H9 (cell line): Measurements from ENCODE around the gene SS18. TPM values are rescaled to one million over a fixed set of nuclear protein-coding genes. Genes with fewer than 3 reads are reported as not detected.

ENCODE experiments used
- DNase-seq: peaks from one replicate; pipeline ENCODE4 v3.0.0-alpha.2; 2017
- H2AFZ ChIP-seq: one replicate; pipeline ENCODE4 v1.6.1; 2013; ENCODE audit warnings: mild to moderate bottlenecking, low read length, control low read depth, moderate library complexity
- H2AK5ac ChIP-seq: 2 replicates; pipeline ENCODE4 v1.6.1; 2013; ENCODE audit warnings: low read length, control low read depth, mixed read lengths; ENCODE audit not compliant: insufficient read length
- H2BK120ac ChIP-seq: one replicate; pipeline ENCODE4 v1.6.1; 2013; ENCODE audit warnings: low read depth, mild to moderate bottlenecking, low read length, control low read depth, inconsistent platforms; ENCODE audit not compliant: poor library complexity, severe bottlenecking
- H2BK12ac ChIP-seq: 2 replicates; pipeline ENCODE4 v1.6.1; 2013; ENCODE audit warnings: low read length, control low read depth, mixed read lengths, low read depth; ENCODE audit not compliant: insufficient read length
- H2BK15ac ChIP-seq: 2 replicates; pipeline ENCODE4 v1.6.1; 2013; ENCODE audit warnings: low read depth, low read length, control low read depth
- H2BK20ac ChIP-seq: one replicate; pipeline ENCODE4 v1.6.1; 2013; ENCODE audit warnings: low read depth, mild to moderate bottlenecking, low read length, control low read depth, inconsistent platforms; ENCODE audit not compliant: poor library complexity, severe bottlenecking
- H2BK5ac ChIP-seq: 2 replicates; pipeline ENCODE4 v1.6.1; 2013; ENCODE audit warnings: low read length, control low read depth, mixed read lengths; ENCODE audit not compliant: insufficient read length
- H3K14ac ChIP-seq: 2 replicates; pipeline ENCODE4 v1.6.1; 2013; ENCODE audit warnings: low read length, control low read depth; ENCODE audit not compliant: insufficient read depth
- H3K18ac ChIP-seq: 2 replicates; pipeline ENCODE4 v1.6.1; 2013; ENCODE audit warnings: low read depth, mild to moderate bottlenecking, mixed read lengths, low read length, control low read depth; ENCODE audit not compliant: insufficient read length
- H3K23ac ChIP-seq: 2 replicates; pipeline ENCODE4 v1.6.1; 2013; ENCODE audit warnings: low read length, control low read depth, mixed read lengths, low read depth; ENCODE audit not compliant: insufficient read length
- H3K23me2 ChIP-seq: 2 replicates; pipeline ENCODE4 v1.6.1; 2013; ENCODE audit warnings: low read depth, mild to moderate bottlenecking, mixed read lengths, low read length, control low read depth; ENCODE audit not compliant: insufficient read length, poor library complexity, severe bottlenecking
- H3K27ac ChIP-seq: 2 replicates; pipeline ENCODE4 v1.5.1; 2013; ENCODE audit warnings: low read length, control low read depth, mixed read lengths, low read depth; ENCODE audit not compliant: insufficient read length
- H3K27me3 ChIP-seq: 2 replicates; pipeline ENCODE4 v1.6.1; 2013; ENCODE audit warnings: low read length, control low read depth, inconsistent platforms; ENCODE audit not compliant: insufficient read depth
- H3K4ac ChIP-seq: 2 replicates; pipeline ENCODE4 v1.6.1; 2013; ENCODE audit warnings: low read depth, mild to moderate bottlenecking, control low read depth, inconsistent platforms, low read length, moderate library complexity
- H3K4me1 ChIP-seq: 2 replicates; pipeline ENCODE4 v1.6.1; 2013; ENCODE audit warnings: low read length, control low read depth, inconsistent platforms; ENCODE audit not compliant: insufficient read depth
- H3K4me2 ChIP-seq: 2 replicates; pipeline ENCODE4 v1.6.1; 2013; ENCODE audit warnings: low read length, control low read depth, mixed read lengths; ENCODE audit not compliant: insufficient read length, insufficient read depth
- H3K56ac ChIP-seq: 2 replicates; pipeline ENCODE4 v1.6.1; 2013; ENCODE audit warnings: low read depth, mild to moderate bottlenecking, mixed read lengths, low read length, control low read depth; ENCODE audit not compliant: insufficient read length
- H3K79me1 ChIP-seq: 2 replicates; pipeline ENCODE4 v1.6.1; 2013; ENCODE audit warnings: low read depth, mild to moderate bottlenecking, moderate library complexity, low read length, control low read depth, inconsistent platforms; ENCODE audit not compliant: insufficient read depth, poor library complexity, severe bottlenecking
- H3K79me2 ChIP-seq: 2 replicates; pipeline ENCODE4 v1.6.1; 2013; ENCODE audit warnings: low read length, control low read depth, inconsistent platforms; ENCODE audit not compliant: insufficient read depth
- H3K9ac ChIP-seq: 2 replicates; pipeline ENCODE4 v1.6.1; 2013; ENCODE audit warnings: low read length, control low read depth, mixed read lengths; ENCODE audit not compliant: insufficient read length; ENCODE audit errors: extremely low read depth
- H3K9me3 ChIP-seq: one replicate; pipeline ENCODE4 v1.6.1; 2013; ENCODE audit warnings: low read depth, low read length, inconsistent platforms; ENCODE audit not compliant: control insufficient read depth
- H3T11ph ChIP-seq: one replicate; pipeline ENCODE4 v1.6.1; 2013; ENCODE audit warnings: mild to moderate bottlenecking, low read length, control low read depth, inconsistent platforms
- H4K20me1 ChIP-seq: one replicate; pipeline ENCODE4 v1.6.1; 2013; ENCODE audit not compliant: control insufficient read depth, insufficient read length, insufficient read depth
- H4K5ac ChIP-seq: 2 replicates; pipeline ENCODE4 v1.6.1; 2013; ENCODE audit warnings: low read depth, mild to moderate bottlenecking, mixed read lengths, low read length, control low read depth; ENCODE audit not compliant: insufficient read length
- H4K8ac ChIP-seq: replicated peaks from 2 replicates; pipeline ENCODE4 v1.6.1; 2013; ENCODE audit warnings: low read length, control low read depth, mixed read lengths, low read depth; ENCODE audit not compliant: insufficient read length
- H4K91ac ChIP-seq: 2 replicates; pipeline ENCODE4 v1.6.1; 2013; ENCODE audit warnings: low read depth, mild to moderate bottlenecking, moderate library complexity, mixed read lengths, low read length, control low read depth; ENCODE audit not compliant: insufficient read length
- H3K27ac Mint-ChIP-seq, 3 experiments: 2 replicates in 2 of 3; 3 replicates in 1 of 3; pipeline ENCODE4 v1.8.0; 2020 to 2021; ENCODE audit warnings: mixed read lengths in 3 of 3, mild to moderate bottlenecking in 1 of 3, moderate library complexity in 1 of 3
- H3K27me3 Mint-ChIP-seq: 2 replicates; pipeline ENCODE4 v1.8.0; 2021; ENCODE audit warnings: low read depth, mild to moderate bottlenecking, moderate library complexity, mixed read lengths
- H3K36me3 Mint-ChIP-seq, 3 experiments: 2 replicates in 2 of 3; 3 replicates in 1 of 3; pipeline ENCODE4 v1.8.0; 2020 to 2021; ENCODE audit warnings: low read depth in 3 of 3, mixed read lengths in 3 of 3; ENCODE audit not compliant: insufficient read depth in 1 of 3
- H3K4me1 Mint-ChIP-seq, 2 experiments: 2 replicates each; pipeline ENCODE4 v1.8.0; 2020; ENCODE audit warnings: mixed read lengths in 2 of 2
- H3K4me3 Mint-ChIP-seq, 2 experiments: 2 replicates in 1 of 2; 3 replicates in 1 of 2; pipeline ENCODE4 v1.8.0; 2020 to 2021; ENCODE audit warnings: mild to moderate bottlenecking in 2 of 2, mixed read lengths in 2 of 2, moderate library complexity in 1 of 2
- H3K9me3 Mint-ChIP-seq, 2 experiments: 2 replicates in 1 of 2; 3 replicates in 1 of 2; pipeline ENCODE4 v1.8.0; 2020; ENCODE audit warnings: mild to moderate bottlenecking in 2 of 2, mixed read lengths in 2 of 2, moderate library complexity in 1 of 2
- WGBS: extraction: QIAGEN DNeasy Blood & Tissue Kit; methylation state at CpG from one replicate; pipeline ENCODE4 v1.1.7; 2013; ENCODE audit warnings: missing lambda C conversion rate, low lambda C conversion rate, mixed read lengths; ENCODE audit not compliant: insufficient read length; ENCODE audit errors: extremely low coverage; 5-methylcytosine and 5-hydroxymethylcytosine counted together
- total RNA-seq: library from RNA; stranded (reverse); gene quantifications from 2 replicates; pipeline ENCODE4 v1.2.1, GENCODE V29; 2021
- TF ChIP-seq, protein P1 (sequence below): fragments of 200-600 bp; sonication (generic); conservative IDR thresholded peaks from 3 replicates; pipeline ENCODE4 v1.8.0; 2021; ENCODE audit warnings: antibody characterized with exemption, mild to moderate bottlenecking

The SS18 gene
- total RNA-seq, 1 experiment from 2014 or later: 87.9 TPM

DNA sequence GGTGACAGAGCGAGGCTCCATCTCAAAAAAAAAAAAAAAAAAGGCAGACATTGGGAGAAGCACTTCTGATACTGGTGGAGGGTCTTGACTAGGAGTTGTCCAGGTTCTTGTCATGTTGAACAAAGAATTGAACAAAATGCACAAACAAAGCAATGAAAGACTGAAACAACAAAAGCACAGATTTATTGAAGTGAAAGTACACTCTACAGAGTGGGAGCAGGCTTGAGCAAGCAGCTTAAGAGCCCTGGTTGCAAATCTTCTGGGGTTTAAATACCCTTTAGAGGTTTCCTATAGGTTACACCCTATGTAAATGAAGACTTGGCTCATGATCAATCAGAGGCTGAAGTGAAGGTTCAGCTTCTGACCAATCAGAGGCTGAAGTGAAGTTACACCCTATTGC is 6.4 kb upstream of the SS18 start:
- no peak overlapping the region for H2BK20ac ChIP-seq
- H3K79me1 ChIP-seq: no peaks in the 10 kb centered on the region
- H2AK5ac ChIP-seq: no peak overlapping the region
- H3K14ac ChIP-seq: no peak overlapping the region
- H3K4me2 ChIP-seq: no peak overlapping the region
- H2AFZ ChIP-seq: no peak overlapping the region
- no peak overlapping the region for H3K18ac ChIP-seq
- no peaks in the 10 kb centered on the region for H3K27me3 ChIP-seq
- H3K9ac ChIP-seq: no peak overlapping the region
- Mint-ChIP-seq H3K36me3 (no peaks in the 10 kb centered on the region), H3K27ac (no peak overlapping the region), H3K27me3 (no peaks in the 10 kb centered on the region), H3K4me1 (no peaks in the 10 kb centered on the region; a peak in 1 of 4 replicates), H3K9me3 (peaks cover 2 to 8% of the 10 kb centered on the region in 2 experiments; a peak in 2 of 5 replicates), H3K4me3 (no peak overlapping the region)
- H3K4me1 ChIP-seq: no peaks in the 10 kb centered on the region
- no peaks in the 10 kb centered on the region for H3K79me2 ChIP-seq
- no peak overlapping the region for H4K91ac ChIP-seq
- H3K23me2 ChIP-seq: no peaks in the 10 kb centered on the region
- no peak overlapping the region for H3K23ac ChIP-seq
- DNase-seq: no peak
- H2BK15ac ChIP-seq: no peak overlapping the region
- H3T11ph ChIP-seq: no peak overlapping the region
- TF ChIP-seq, protein P1, sequence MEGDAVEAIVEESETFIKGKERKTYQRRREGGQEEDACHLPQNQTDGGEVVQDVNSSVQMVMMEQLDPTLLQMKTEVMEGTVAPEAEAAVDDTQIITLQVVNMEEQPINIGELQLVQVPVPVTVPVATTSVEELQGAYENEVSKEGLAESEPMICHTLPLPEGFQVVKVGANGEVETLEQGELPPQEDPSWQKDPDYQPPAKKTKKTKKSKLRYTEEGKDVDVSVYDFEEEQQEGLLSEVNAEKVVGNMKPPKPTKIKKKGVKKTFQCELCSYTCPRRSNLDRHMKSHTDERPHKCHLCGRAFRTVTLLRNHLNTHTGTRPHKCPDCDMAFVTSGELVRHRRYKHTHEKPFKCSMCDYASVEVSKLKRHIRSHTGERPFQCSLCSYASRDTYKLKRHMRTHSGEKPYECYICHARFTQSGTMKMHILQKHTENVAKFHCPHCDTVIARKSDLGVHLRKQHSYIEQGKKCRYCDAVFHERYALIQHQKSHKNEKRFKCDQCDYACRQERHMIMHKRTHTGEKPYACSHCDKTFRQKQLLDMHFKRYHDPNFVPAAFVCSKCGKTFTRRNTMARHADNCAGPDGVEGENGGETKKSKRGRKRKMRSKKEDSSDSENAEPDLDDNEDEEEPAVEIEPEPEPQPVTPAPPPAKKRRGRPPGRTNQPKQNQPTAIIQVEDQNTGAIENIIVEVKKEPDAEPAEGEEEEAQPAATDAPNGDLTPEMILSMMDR: no peak
- H4K8ac ChIP-seq: no peak overlapping the region
- H2BK5ac ChIP-seq: no peak overlapping the region
- H4K5ac ChIP-seq: no peak overlapping the region
- H3K56ac ChIP-seq: no peak overlapping the region
- no peak overlapping the region for H3K27ac ChIP-seq
- no peak overlapping the region for H2BK12ac ChIP-seq
- H3K4ac ChIP-seq: no peak overlapping the region
- H2BK120ac ChIP-seq: no peak overlapping the region
- no peaks in the 10 kb centered on the region for H3K9me3 ChIP-seq
- H4K20me1 ChIP-seq: no peaks in the 10 kb centered on the region
- no CpG with 5 or more reads among the region's 1 CpG for WGBS
